Astrocyte (in vitro differentiated cells and primary cell): ENCODE measurements around the gene BHLHE40. TPM values are rescaled to one million over a fixed set of nuclear protein-coding genes. Genes with fewer than 3 reads are reported as not detected.

Experiments used
- DNase-seq: peaks from one replicate; pipeline ENCODE4 v3.0.0-alpha.2; 2010; ENCODE audit warnings: low read depth
- FAIRE-seq: peaks from 2 replicates; lab custom pipeline; 2011; peaks lifted over from hg19 to GRCh38; lab: Jason Lieb, UNC
- H2AFZ ChIP-seq: 2 replicates; pipeline ENCODE4 v1.6.0; 2012; ENCODE audit warnings: low read depth, low read length, inconsistent platforms
- H3K27ac ChIP-seq: 2 replicates; pipeline ENCODE4 v1.5.1; 2011; ENCODE audit warnings: low read depth, low read length, inconsistent platforms
- H3K27me3 ChIP-seq: 2 replicates; pipeline ENCODE4 v1.6.0; 2011; ENCODE audit warnings: low read length, inconsistent platforms; ENCODE audit not compliant: insufficient read depth
- H3K36me3 ChIP-seq: 2 replicates; pipeline ENCODE4 v1.5.1; 2011; ENCODE audit warnings: low read length, inconsistent platforms; ENCODE audit not compliant: insufficient read depth
- H3K4me1 ChIP-seq: 2 replicates; pipeline ENCODE4 v1.5.1; 2011; ENCODE audit warnings: low read length, inconsistent platforms; ENCODE audit not compliant: insufficient read depth
- H3K4me2 ChIP-seq: 2 replicates; pipeline ENCODE4 v1.6.0; 2012; ENCODE audit warnings: low read length, inconsistent platforms
- H3K4me3 ChIP-seq: 2 replicates; pipeline ENCODE4 v1.5.1; 2011; ENCODE audit warnings: low read depth, mild to moderate bottlenecking, low read length, inconsistent platforms; ENCODE audit not compliant: insufficient read depth
- H3K79me2 ChIP-seq: 2 replicates; pipeline ENCODE4 v1.6.0; 2012; ENCODE audit warnings: mild to moderate bottlenecking, low read length, inconsistent platforms; ENCODE audit not compliant: insufficient read depth
- H3K9ac ChIP-seq: 2 replicates; pipeline ENCODE4 v1.6.0; 2012; ENCODE audit warnings: mild to moderate bottlenecking, low read length, inconsistent platforms
- H3K9me3 ChIP-seq: 2 replicates; pipeline ENCODE4 v1.5.1; 2012; ENCODE audit warnings: low read depth, mild to moderate bottlenecking, low read length, inconsistent platforms; ENCODE audit not compliant: insufficient read depth
- H4K20me1 ChIP-seq: 2 replicates; pipeline ENCODE4 v1.6.0; 2012; ENCODE audit warnings: low read length, inconsistent platforms; ENCODE audit not compliant: insufficient read depth
- H3K27ac Mint-ChIP-seq: one replicate; pipeline ENCODE4 v1.8.0; 2021; ENCODE audit warnings: mild to moderate bottlenecking, mixed read lengths; ENCODE audit not compliant: unreplicated experiment
- H3K27me3 Mint-ChIP-seq: one replicate; pipeline ENCODE4 v1.8.0; 2021; ENCODE audit warnings: low read depth, mixed read lengths; ENCODE audit not compliant: unreplicated experiment
- H3K36me3 Mint-ChIP-seq: one replicate; pipeline ENCODE4 v1.8.0; 2021; ENCODE audit warnings: low read depth, mixed read lengths; ENCODE audit not compliant: unreplicated experiment
- H3K4me1 Mint-ChIP-seq: one replicate; pipeline ENCODE4 v1.8.0; 2021; ENCODE audit warnings: low read depth, mixed read lengths; ENCODE audit not compliant: unreplicated experiment
- H3K4me3 Mint-ChIP-seq: one replicate; pipeline ENCODE4 v1.8.0; 2021; ENCODE audit warnings: mild to moderate bottlenecking, moderate library complexity, mixed read lengths; ENCODE audit not compliant: unreplicated experiment
- H3K9me3 Mint-ChIP-seq: one replicate; pipeline ENCODE4 v1.8.0; 2021; ENCODE audit warnings: mild to moderate bottlenecking, mixed read lengths; ENCODE audit not compliant: unreplicated experiment
- CTCF ChIP-seq: IDR thresholded peaks from 2 replicates; pipeline ENCODE4 v1.5.1; 2011; ENCODE audit warnings: low read depth, mild to moderate bottlenecking, inconsistent platforms, low read length, moderate library complexity; ENCODE audit not compliant: insufficient read depth
- EZH2 ChIP-seq: IDR thresholded peaks from 2 replicates; pipeline ENCODE4 v1.6.1; 2012; ENCODE audit warnings: mild to moderate bottlenecking, low read length, inconsistent platforms; ENCODE audit not compliant: insufficient read depth
- total RNA-seq: library from RNA; stranded (reverse); gene quantifications from 2 replicates; pipeline ENCODE4 v1.2.1, GENCODE V29; 2021

The BHLHE40 gene
- total RNA-seq, 1 donor from 2014 or later = 156 TPM

- H4K20me1 ChIP-seq = no peaks in the 10 kb centered on the region
- H3K4me3 ChIP-seq = no peak overlapping the region
- no peaks in the 10 kb centered on the region for H3K27me3 ChIP-seq
- no peaks in the 10 kb centered on the region for H3K36me3 ChIP-seq
- H3K9me3 Mint-ChIP-seq = no peaks in the 10 kb centered on the region
- no peaks in the 10 kb centered on the region for H3K9me3 ChIP-seq
- H3K27ac ChIP-seq = no peak overlapping the region
- H3K36me3 Mint-ChIP-seq = no peaks in the 10 kb centered on the region
- peaks cover 34% of the 10 kb centered on the region for H3K4me1 Mint-ChIP-seq
- H3K79me2 ChIP-seq = no peaks in the 10 kb centered on the region
- FAIRE-seq = no peak
- no peak overlapping the region for H3K27ac Mint-ChIP-seq
- no peaks in the 10 kb centered on the region for H3K27me3 Mint-ChIP-seq
- H3K4me3 Mint-ChIP-seq = no peak overlapping the region
- no peak overlapping the region for H3K9ac ChIP-seq
- H2AFZ ChIP-seq = no peak overlapping the region
- no peak overlapping the region for H3K4me2 ChIP-seq
- H3K4me1 ChIP-seq = peaks cover 24% of the 10 kb centered on the region
- DNase-seq = no peak
- TF ChIP-seq CTCF (no peak), EZH2 (no peak)
Measured at GRCh38 chr3:5010706-5011554, 31.7 kb downstream of the BHLHE40 start.

DNA sequence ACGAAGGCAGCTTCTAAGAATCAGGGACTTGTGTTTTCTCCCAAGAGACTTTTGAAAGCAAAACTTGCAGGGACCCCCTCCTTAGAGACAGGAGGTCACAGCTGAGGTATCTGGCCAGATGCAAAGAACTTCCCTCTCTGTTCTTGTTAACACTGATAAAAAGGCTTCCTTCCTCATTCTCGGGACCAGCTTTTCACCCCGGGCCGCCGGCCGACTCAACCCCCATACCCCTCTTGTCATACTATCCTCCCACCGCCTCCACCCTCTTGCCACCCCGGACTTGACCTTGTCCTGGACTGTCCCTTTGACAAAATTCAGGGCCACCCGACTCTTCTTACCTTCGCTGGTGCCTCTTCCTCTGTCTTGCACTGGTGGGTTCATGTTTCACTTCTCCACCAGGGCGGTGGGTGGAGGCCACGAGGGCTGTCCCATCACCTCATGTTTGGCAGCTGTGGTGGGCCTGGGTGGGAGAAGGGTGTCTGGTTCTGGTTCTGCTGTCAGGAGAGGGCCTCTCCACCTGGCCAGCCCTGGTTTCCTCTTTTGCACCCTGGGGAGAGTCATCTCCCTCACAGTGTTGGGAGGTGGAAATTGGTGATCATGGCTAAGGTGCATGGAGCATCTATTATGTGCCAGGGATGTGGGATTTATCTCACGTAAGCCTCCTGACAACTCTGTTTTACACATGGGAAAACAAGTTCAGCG, 32.5 kb downstream of the BHLHE40 start:
- H3K27ac ChIP-seq = no peak overlapping the region
- no peaks in the 10 kb centered on the region for H3K9me3 ChIP-seq
- H3K9ac ChIP-seq = no peak overlapping the region
- H3K4me2 ChIP-seq = no peak overlapping the region
- H4K20me1 ChIP-seq = no peaks in the 10 kb centered on the region
- H3K79me2 ChIP-seq = no peaks in the 10 kb centered on the region
- DNase-seq (no peak), FAIRE-seq (no peak)
- Mint-ChIP-seq H3K9me3 (no peaks in the 10 kb centered on the region), H3K4me1 (peaks cover 38% of the 10 kb centered on the region), H3K27ac (no peak overlapping the region), H3K4me3 (no peak overlapping the region), H3K36me3 (no peaks in the 10 kb centered on the region), H3K27me3 (no peaks in the 10 kb centered on the region)
- no peak for TF ChIP-seq CTCF
- TF ChIP-seq EZH2 = no peak
- no peak overlapping the region for H2AFZ ChIP-seq
- no peak overlapping the region for H3K4me3 ChIP-seq
- H3K4me1 ChIP-seq = peaks cover 31% of the 10 kb centered on the region
- H3K27me3 ChIP-seq = no peaks in the 10 kb centered on the region
- no peaks in the 10 kb centered on the region for H3K36me3 ChIP-seq
